ENCODE results near the gene MTERF2. TPM values are rescaled to one million over a fixed set of nuclear protein-coding genes. Genes with fewer than 3 reads are reported as not detected.
A peak's percentile ranks its signal among the peaks of the same experiment; 100 is the strongest.

The MTERF2 gene
- total RNA-seq, 1 experiment from 2014 or later: 7.8 TPM

DNA sequence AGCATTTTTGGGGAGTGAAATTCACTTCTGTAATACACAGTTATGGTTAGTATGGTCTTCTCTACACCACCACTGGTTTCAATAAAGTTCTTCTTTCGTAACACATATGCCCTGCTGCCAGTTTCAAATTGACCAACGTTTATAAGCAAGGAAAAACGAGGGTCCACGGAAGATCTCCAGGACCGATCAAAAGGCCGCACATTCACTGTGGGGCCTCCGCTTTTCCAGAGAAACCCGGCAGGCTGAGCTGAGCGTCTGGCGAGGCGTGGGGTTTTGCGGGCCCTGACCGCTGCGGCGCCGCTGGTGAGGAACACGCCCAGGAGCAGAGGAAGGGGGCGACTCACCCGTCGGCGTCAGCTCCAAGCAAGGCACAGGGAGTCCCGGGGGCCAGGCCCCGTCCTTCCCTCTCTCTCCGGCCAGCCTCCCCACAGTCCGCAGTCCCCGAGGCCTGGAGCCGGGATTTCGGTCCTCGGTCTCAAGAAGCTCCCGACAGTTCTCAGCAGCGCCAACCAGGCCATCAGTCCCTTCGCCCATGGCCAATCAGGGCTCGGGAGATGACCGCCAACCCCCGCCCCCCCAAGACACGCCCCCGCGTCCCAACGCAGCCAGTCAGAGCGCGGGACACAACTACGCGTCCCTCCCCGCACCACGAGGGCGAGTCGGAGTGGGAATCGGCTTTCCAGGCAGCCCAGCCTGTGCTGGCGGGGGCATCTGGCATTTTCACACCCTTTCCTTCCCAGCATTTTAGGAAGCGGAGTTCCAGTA is at the start of gene MTERF2 (continued):
- TF ChIP-seq, protein P1, sequence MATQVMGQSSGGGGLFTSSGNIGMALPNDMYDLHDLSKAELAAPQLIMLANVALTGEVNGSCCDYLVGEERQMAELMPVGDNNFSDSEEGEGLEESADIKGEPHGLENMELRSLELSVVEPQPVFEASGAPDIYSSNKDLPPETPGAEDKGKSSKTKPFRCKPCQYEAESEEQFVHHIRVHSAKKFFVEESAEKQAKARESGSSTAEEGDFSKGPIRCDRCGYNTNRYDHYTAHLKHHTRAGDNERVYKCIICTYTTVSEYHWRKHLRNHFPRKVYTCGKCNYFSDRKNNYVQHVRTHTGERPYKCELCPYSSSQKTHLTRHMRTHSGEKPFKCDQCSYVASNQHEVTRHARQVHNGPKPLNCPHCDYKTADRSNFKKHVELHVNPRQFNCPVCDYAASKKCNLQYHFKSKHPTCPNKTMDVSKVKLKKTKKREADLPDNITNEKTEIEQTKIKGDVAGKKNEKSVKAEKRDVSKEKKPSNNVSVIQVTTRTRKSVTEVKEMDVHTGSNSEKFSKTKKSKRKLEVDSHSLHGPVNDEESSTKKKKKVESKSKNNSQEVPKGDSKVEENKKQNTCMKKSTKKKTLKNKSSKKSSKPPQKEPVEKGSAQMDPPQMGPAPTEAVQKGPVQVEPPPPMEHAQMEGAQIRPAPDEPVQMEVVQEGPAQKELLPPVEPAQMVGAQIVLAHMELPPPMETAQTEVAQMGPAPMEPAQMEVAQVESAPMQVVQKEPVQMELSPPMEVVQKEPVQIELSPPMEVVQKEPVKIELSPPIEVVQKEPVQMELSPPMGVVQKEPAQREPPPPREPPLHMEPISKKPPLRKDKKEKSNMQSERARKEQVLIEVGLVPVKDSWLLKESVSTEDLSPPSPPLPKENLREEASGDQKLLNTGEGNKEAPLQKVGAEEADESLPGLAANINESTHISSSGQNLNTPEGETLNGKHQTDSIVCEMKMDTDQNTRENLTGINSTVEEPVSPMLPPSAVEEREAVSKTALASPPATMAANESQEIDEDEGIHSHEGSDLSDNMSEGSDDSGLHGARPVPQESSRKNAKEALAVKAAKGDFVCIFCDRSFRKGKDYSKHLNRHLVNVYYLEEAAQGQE (IDR thresholded peaks at IDR 0.05; ENCODE audit: low read depth): no peak
- 0 out of 2 replicates have a peak, but pooled peaks have one; percentile 45 for TF ChIP-seq SIN3A (IDR thresholded peaks at IDR 0.05; ENCODE audit: low read depth)
- peak; percentile 19 for TF ChIP-seq TCF7L2 (IDR thresholded peaks at IDR 0.05; ENCODE audit: borderline replicate concordance, extremely low read depth, insufficient read depth, insufficient read length)

DNA sequence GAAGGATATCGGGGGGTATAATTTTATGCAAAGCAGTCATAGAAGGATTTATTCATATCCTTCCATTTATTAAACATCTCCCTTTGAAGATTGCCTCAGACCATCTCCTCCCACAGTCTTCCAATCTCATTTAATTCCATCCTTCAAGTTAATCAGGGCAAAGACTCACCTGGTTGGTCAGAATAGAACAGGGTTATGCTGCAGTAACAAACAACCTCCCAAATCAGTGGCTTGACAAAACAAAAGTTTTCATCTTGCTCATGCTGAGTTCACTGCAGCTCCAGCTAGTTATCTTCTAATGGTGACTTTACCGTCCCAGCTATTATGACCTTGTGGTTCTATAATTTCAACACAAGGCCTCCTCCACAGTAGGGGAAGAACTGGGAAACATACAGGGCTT is 48.8 kb upstream of the MTERF2 start:
- TF ChIP-seq, protein P2, sequence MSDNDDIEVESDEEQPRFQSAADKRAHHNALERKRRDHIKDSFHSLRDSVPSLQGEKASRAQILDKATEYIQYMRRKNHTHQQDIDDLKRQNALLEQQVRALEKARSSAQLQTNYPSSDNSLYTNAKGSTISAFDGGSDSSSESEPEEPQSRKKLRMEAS (IDR thresholded peaks at IDR 0.05): no peak
- TF ChIP-seq ZFX (IDR thresholded peaks at IDR 0.05) (no peak), POLR2AphosphoS5 (IDR thresholded peaks at IDR 0.05; ENCODE audit: low read depth, low read length) (no peak)
- TF ChIP-seq, protein P1 (IDR thresholded peaks at IDR 0.05; ENCODE audit: low read depth): no peak
- DNase-seq (ENCODE audit: low read depth, low spot score) (no peak), ATAC-seq (no peak)
- no peak overlapping the region for H3K27ac ChIP-seq (ENCODE audit: low read depth, low read length)
- H2AFZ ChIP-seq (ENCODE audit: low read depth, low read length, poor library complexity, severe bottlenecking): no peak overlapping the region
- no peak overlapping the region for H3K4me3 ChIP-seq (replicated peaks in 1 of 2; ENCODE audit: low read depth in 1 of 2, low read length in 2 of 2)
- ChIA-PET RAD21 (ENCODE audit: low non-redundant PET in 1 of 2, low total read pairs in 2 of 2, uncharacterized antibody in 2 of 2, unreplicated experiment in 2 of 2) (no interaction called here), POLR2A (no interaction called here), CTCF (no interaction called here)
- no peak overlapping the region for H3K9ac ChIP-seq (ENCODE audit: low read length)
- no peak overlapping the region for H3K4me2 ChIP-seq (ENCODE audit: low read length)
- no TSS peak for BruUV-seq (replicated peaks)
- H3K27me3 ChIP-seq (ENCODE audit: insufficient read depth, low read length): no peaks in the 10 kb centered on the region
- no peaks in the 10 kb centered on the region for H3K9me3 ChIP-seq (ENCODE audit: control insufficient read depth in 1 of 2, insufficient read depth in 1 of 2, low read depth in 1 of 2, low read length in 2 of 2)
- intact Hi-C loops (cut with micrococcal nuclease): no loop called here
- no peaks in the 10 kb centered on the region; the same call in 1 of the 2 replicates for H3K79me2 ChIP-seq (ENCODE audit: insufficient read depth, low read length)
- H4K20me1 ChIP-seq (ENCODE audit: insufficient read depth): no peaks in the 10 kb centered on the region
- no peaks in the 10 kb centered on the region for H3K36me3 ChIP-seq (ENCODE audit: control insufficient read depth in 1 of 2, insufficient read depth in 2 of 2, low read length in 2 of 2)
- no peaks in the 10 kb centered on the region for H3K4me1 ChIP-seq (ENCODE audit: control insufficient read depth in 1 of 2, insufficient read depth in 2 of 2, low read length in 2 of 2)
- no peaks in the 10 kb centered on the region for H3K9me2 ChIP-seq (ENCODE audit: insufficient read depth)
